ENCODE data around the gene KRTAP5-2. TPM values are rescaled to one million over a fixed set of nuclear protein-coding genes. Genes with fewer than 3 reads are reported as not detected.
"Not testable (repeated sequence)": the region's sequence is repeated elsewhere in the genome, so short reads cannot be mapped to it uniquely, and the experiment has no call there.

Gene KRTAP5-2
- total RNA-seq, 3 donors from 2014 or later: not detected

DNA sequence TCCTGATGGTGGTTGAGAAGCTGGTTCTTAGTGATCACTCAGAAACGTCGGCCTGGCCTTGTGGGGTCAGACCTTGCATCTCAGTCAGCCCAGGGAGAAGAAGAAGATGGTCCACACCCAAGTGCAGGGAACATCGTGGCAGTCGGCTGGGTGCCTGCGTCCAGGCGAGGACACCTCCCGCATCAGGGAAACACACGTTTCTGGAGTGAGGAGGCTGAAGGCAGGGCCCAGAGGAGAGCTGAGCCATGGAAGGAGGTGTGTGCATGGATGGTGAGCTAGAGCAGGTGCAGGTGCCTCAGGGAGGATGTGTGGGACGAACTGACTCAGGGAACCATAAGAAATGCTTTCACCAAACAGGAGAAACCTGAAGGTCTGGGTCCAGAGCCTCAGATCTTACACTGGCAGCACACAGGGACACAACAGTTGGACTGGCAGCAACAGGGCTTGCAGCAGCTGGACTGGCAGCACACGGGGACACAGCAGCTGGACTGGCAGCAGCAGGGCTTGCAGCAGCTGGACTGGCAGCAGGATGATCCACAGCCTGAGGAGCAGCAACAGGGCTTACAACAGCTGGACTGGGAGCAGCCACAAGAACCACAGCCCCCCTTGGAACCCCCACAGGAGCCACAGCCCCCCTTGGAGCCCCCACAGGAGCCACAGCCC lies 632 bp downstream of the KRTAP5-2 start:
- intact Hi-C loops (cut with DNase I; ENCODE audit: low total_unique reads): no loop called here
- Histone ChIP-seq H3K36me3 (no peaks in the 10 kb centered on the region), H3K4me3 (no peak overlapping the region), H3K27me3 (no peaks in the 10 kb centered on the region), H3K4me1 (no peaks in the 10 kb centered on the region), H3K27ac (no peak overlapping the region), H3K9me3 (no peaks in the 10 kb centered on the region)
- TF ChIP-seq POLR2A (IDR thresholded peaks at IDR 0.05): no peak
- no peak for TF ChIP-seq POLR2AphosphoS5 (IDR thresholded peaks at IDR 0.05)
- TF ChIP-seq, protein P1, sequence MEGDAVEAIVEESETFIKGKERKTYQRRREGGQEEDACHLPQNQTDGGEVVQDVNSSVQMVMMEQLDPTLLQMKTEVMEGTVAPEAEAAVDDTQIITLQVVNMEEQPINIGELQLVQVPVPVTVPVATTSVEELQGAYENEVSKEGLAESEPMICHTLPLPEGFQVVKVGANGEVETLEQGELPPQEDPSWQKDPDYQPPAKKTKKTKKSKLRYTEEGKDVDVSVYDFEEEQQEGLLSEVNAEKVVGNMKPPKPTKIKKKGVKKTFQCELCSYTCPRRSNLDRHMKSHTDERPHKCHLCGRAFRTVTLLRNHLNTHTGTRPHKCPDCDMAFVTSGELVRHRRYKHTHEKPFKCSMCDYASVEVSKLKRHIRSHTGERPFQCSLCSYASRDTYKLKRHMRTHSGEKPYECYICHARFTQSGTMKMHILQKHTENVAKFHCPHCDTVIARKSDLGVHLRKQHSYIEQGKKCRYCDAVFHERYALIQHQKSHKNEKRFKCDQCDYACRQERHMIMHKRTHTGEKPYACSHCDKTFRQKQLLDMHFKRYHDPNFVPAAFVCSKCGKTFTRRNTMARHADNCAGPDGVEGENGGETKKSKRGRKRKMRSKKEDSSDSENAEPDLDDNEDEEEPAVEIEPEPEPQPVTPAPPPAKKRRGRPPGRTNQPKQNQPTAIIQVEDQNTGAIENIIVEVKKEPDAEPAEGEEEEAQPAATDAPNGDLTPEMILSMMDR (IDR thresholded peaks at IDR 0.05): no peak
- no peak for DNase-seq (ENCODE audit: low spot score in 2 of 2)

DNA sequence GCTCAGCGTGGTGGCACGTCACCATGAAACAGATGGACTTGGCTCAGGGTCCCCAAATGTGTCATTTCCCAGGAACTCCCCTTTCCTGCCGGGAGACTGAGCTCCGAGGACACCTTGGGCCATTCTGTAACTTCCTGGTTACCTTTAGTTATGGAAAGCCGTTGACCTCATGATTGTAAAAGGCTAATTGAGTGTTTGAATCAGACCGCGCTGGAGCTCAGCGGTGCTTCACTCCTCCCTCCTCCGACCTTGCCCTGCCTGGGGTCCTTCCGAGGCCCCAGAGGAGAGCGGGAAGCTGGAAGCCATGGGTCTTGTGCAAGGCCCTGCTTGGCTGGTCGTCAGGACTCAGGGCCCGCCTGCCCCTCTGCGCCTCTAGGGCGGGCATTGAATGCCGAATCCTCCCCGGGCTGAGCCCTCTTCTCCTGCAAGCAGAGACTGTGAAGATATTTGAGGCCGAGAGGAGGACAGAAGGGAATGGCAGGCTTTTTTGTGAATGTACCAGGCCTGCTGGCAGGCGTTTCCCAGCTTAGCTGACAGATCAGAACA lies 1.4 kb downstream of the KRTAP5-2 start:
- H3K36me3 ChIP-seq; intact Hi-C loops (cut with DNase I; ENCODE audit: low total_unique reads); H3K4me3 ChIP-seq; H3K9me3 ChIP-seq; H3K4me1 ChIP-seq; H3K27ac ChIP-seq; H3K27me3 ChIP-seq; DNase-seq (ENCODE audit: low spot score in 2 of 2): not testable (repeated sequence)

DNA sequence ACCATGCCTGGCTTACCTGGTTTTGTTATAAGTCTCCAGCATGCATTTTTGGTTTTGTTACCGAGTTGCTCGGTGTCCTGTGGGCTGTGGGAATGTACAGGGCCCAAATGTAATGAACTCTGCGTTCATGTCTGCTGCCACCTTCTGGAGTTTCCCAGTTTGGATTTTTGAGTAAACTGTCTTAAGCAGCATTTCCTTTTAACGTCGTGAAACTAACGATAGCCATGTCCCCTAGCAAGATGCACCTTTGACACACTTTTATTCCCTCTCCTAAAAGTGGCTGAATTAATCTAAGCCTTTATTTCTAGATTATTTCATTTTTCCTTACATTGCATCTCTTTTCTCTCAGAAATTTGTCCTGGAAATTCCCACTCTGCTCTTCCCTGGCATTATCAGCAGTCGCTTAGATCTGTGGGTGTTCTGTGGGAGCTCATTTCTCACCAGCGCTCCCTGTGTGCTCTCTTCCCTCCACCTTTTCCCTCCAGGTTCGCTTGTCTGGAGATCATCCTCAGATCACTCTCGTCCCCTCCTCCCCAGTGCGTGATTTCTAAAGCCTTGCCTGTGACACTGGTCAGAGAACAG lies 2.0 kb downstream of the KRTAP5-2 start:
- H3K27ac ChIP-seq; H3K4me1 ChIP-seq; H3K36me3 ChIP-seq; H3K9me3 ChIP-seq; intact Hi-C loops (cut with DNase I; ENCODE audit: low total_unique reads); DNase-seq (ENCODE audit: low spot score in 2 of 2); H3K4me3 ChIP-seq; H3K27me3 ChIP-seq: not testable (repeated sequence)

DNA sequence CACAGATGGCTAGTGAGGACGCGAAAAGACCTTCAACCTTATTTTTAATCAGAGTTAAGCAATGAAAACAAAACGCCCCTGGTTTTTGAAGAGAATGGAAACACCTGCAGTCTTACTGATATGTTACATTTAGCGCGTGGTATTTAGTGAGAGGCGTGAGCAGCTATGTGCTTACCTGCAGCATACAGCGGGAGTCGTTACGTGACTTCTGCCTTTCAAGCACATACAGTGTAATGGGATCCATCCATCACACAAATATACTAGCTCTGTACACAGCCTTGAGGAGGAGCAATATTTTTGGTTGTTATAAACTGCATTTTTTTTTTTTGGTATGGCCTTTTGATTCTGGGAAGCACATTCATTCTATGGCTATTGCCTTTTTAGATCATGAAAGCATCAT lies 5.5 kb downstream of the KRTAP5-2 start:
- intact Hi-C loops (cut with DNase I; ENCODE audit: low total_unique reads): loop anchor here (1.0 kb wide), 1 partner anchor 15 kb away; no protein-coding TSS in a partner anchor
- TF ChIP-seq, protein P1 (IDR thresholded peaks at IDR 0.05): no peak

DNA sequence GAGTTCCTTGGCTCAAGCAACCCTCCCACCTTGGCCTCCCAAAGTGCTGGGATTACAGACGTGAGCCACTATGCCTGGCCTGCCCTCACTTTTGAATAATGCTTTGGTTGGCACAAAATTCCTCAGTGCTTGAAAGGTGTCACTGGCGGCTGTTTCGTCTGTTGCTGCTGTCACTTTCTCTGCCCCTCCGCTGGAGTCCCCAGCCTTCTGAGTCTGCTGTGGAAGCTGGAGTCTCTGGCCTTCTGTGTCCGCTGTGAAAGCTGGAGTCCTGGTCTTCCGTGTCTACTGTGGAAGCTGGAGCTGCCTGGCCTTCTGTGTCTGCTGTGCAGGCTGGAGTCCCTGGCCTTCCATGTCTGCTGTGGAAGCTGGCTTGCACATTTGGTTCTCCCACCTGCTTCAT lies 8.1 kb downstream of the KRTAP5-2 start:
- Histone ChIP-seq H3K36me3 (no peaks in the 10 kb centered on the region), H3K4me3 (no peak overlapping the region), H3K27ac (no peak overlapping the region), H3K27me3 (no peaks in the 10 kb centered on the region), H3K4me1 (no peaks in the 10 kb centered on the region), H3K9me3 (no peaks in the 10 kb centered on the region)
- intact Hi-C loops (cut with DNase I; ENCODE audit: low total_unique reads): no loop called here
- DNase-seq (ENCODE audit: low spot score in 2 of 2): no peak
- TF ChIP-seq POLR2A (IDR thresholded peaks at IDR 0.05): no peak
- no peak for TF ChIP-seq POLR2AphosphoS5 (IDR thresholded peaks at IDR 0.05)
- TF ChIP-seq, protein P1 (IDR thresholded peaks at IDR 0.05): no peak

More for the DNA sequence above, 5.5 kb downstream of the KRTAP5-2 start:
- no peak overlapping the region for H3K27ac ChIP-seq
- no peaks in the 10 kb centered on the region for H3K9me3 ChIP-seq
- no peak for DNase-seq (ENCODE audit: low spot score in 2 of 2)
- no peak overlapping the region for H3K4me3 ChIP-seq
- no peaks in the 10 kb centered on the region for H3K4me1 ChIP-seq
- H3K36me3 ChIP-seq: no peaks in the 10 kb centered on the region
- no peaks in the 10 kb centered on the region for H3K27me3 ChIP-seq

DNA sequence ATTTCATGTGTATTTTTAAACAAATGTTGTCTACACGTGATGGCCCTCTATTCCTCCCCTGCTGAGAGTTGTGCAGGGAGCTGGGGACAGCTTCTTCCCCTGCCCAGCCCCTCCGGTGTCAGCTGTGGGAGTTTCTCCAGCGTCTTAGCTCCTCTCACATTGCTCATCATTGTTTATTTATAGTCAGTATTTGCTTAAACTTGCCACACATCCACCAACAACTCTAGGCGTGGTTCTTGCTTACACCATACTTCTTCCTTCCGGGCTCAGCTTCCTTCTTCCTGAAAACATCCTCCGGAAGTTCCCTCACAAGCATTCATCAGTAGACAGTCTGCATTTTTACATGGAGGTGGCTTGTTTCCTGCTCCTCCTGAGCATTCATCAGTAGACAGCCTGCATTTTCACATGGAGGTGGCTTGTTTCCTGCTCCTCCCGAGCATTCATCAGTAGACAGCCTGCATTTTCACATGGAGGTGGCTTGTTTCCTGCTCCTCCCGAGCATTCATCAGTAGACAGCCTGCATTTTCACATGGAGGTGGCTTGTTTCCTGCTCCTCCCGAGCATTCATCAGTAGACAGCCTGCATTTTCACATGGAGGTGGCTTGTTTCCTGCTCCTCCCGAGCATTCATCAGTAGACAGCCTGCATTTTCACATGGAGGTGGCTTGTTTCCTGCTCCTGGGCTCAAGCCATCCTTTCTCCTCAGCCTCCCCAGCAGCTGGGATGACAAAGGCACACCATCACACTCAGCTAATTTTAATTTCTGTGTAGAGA lies 8.7 kb downstream of the KRTAP5-2 start:
- H3K4me1 ChIP-seq; H3K27me3 ChIP-seq; H3K9me3 ChIP-seq; H3K4me3 ChIP-seq; H3K36me3 ChIP-seq; intact Hi-C loops (cut with DNase I; ENCODE audit: low total_unique reads); DNase-seq (ENCODE audit: low spot score in 2 of 2); H3K27ac ChIP-seq: not testable (repeated sequence)

Data from breast epithelium (tissue), 4 donors.